NCI-H82 treated with DMSO at 0.1 percent for 48 hours (cell line): ENCODE results near the gene CST4.
"Not testable (repeated sequence)": the region's sequence is repeated elsewhere in the genome, so short reads cannot be mapped to it uniquely, and the experiment has no call there.

Source experiments
- DNase-seq: peaks from one replicate; lab custom pipeline; 2025; ENCODE audit not compliant: unreplicated experiment; lab: John Stamatoyannopoulos, UW

The CST4 gene

GRCh38 chr20:23644164-23644563 is 44.7 kb downstream of the CST4 start:
- DNase-seq: no peak

GRCh38 chr20:23643659-23644058 is 45.2 kb downstream of the CST4 start:
- no peak for DNase-seq

GRCh38 chr20:23641936-23642751 is 46.7 kb downstream of the CST4 start:
- DNase-seq: no peak

- DNase-seq: no peak
These were observed 47.9 kb downstream of the CST4 start for GRCh38 chr20:23640671-23641667.

- no peak for DNase-seq
These were observed 48.7 kb downstream of the CST4 start for GRCh38 chr20:23640018-23640601.

GRCh38 chr20:23639490-23639958 is 49.3 kb downstream of the CST4 start:
- DNase-seq: no peak

GRCh38 chr20:23638309-23638708 is 50.5 kb downstream of the CST4 start:
- DNase-seq: no peak

- DNase-seq: peak; percentile 74
These were observed 51.3 kb downstream of the CST4 start, which contains the start of gene CST3 for GRCh38 chr20:23637282-23638221. TSS of gene CST3 (minus strand) at chr20:23637955. CDS start at chr20:23637862, 93 bp downstream.

GRCh38 chr20:23636908-23637281 is 51.9 kb downstream of the CST4 start:
- DNase-seq: no peak

GRCh38 chr20:23636182-23636907 is 52.5 kb downstream of the CST4 start:
- DNase-seq: no peak

- DNase-seq: not testable (repeated sequence)
These were observed 53.1 kb downstream of the CST4 start for GRCh38 chr20:23635768-23636090.
